ENCODE data around the gene OXLD1. TPM values are rescaled to one million over a fixed set of nuclear protein-coding genes. Genes with fewer than 3 reads are reported as not detected.

OXLD1 gene
- 26.8 and 29.6 TPM in 2 replicates for total RNA-seq

GRCh38 chr17:81666342-81667191 is at the start of gene OXLD1, which contains the start of gene CCDC137:
Gene OXLD1 (minus strand): TSS chr17:81666605. CDS start chr17:81666577, 28 bp downstream.
Gene CCDC137 (plus strand): TSS chr17:81666737. CDS start chr17:81666767, 30 bp downstream.

DNA sequence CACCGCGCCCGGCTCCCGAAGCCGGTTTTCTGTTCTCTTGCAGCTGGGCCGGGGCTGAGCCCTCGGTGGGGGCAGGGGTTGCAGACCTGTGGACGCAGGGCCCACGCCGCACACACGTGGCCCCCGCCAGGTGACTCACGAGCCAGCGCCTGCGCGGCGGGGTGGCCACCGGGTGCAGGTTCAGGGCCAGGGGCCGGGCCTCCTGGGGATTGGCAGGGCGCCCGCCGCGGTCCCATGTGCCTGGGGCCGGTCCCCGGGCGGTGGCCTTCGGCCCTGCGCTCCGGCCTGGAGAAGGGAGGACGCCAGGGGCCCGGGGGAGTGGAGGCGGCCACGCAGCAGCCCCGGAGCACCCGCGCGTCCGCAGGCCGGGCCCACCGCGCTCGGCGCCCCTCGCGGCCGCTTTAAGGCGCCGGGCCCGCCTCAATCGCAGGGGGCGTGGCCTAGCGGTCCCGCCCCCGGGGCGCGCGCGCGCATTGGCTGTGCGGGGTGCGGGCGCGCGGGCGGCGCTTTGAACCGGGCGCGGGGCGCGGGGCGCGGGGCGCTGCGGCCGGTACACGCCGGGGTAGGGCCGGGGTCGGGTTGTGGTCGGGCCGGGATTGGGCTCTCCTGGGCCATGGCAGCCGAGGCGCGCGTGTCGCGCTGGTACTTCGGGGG is 45.5 kb upstream of the OXLD1 start, which contains the start of gene SLC25A10:
Gene SLC25A10, plus strand, starts transcription at position 471 of the 654 bp plus-strand sequence. Its CDS starts 143 bp downstream, at position 614.

DNA sequence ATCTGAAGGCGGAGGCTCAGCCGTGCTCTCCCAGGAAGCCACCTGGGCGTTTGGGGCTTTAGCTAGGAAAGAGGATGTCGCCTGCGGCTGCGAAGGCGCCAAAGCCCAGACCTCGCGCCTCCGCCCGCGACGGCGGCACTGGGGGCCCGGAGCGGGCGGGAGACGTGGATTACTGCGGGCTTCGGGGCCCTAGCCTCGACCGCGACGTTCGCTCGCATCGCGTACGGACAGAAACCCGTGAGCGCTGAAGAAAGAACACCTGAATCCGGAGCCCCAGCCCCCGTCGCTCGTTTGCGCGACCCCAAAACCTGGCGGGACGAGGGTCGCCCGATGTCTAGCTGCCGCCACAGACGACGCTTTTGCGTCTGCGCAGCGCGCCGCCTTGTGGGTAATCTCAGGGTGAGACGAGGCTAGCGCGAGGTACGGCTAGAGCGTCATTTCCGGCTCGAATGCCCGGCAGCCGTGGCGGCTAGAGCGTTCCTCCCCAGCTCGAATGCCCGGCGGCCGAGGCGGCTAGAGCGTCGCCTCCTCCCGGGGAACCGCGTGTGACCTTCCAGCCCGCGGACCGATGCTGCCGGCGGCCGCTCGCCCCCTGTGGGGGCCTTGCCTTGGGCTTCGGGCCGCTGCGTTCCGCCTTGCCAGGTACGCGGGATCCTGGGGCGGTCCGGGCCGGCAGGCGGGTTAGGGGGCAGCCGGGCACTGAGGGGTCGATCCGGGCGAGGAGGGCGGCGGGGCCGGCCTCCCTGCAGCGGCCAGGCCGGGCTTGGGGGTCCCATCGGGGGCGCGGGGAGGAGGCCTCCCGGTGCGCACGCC is 36.7 kb upstream of the OXLD1 start, which contains the start of gene MRPL12:
Gene MRPL12, plus strand, starts transcription at position 434 of the 813 bp plus-strand sequence. Its CDS starts 135 bp downstream, at position 569.

DNA sequence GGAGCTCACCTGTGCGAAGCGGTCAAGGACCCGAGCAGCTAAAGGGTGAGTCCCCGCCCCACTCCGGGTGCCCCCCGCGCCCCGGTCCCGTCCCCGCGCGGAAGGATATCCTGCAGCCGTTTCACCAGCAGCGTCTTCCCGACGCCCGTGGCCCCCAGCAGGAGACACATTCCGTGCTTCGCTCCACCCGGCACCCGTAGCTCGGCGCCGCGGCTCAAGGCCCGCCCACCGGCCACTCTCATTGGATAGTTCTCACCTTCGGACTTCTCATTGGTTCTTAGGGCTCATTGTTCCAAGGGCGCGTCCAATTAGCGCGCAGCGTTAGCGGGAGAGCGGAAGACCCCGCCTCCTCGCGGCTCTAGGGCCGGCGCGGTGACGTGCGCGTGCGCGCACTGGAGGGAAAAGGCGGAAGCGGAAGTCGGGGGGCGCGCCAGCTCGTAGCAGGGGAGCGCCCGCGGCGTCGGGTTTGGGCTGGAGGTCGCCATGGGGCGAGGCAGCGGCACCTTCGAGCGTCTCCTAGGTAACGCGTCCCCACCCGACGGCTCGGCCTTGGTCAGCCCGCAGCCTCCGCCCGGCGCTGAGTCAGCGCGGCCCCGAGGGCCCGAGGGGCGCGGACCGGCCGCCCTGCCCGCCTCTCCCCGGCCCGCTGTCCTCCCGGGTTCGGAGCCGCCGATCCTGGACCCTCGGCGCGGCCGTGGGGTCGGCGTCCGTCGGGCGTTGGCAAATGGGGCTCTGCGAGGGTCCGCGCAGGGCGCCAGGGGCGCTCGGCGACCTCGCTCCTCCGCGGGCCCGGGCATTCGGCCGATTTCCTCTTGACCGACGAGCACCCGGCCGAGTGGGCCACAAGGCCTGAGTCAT is 17.4 kb upstream of the OXLD1 start, which contains the start of the genes ARL16 and HGS:
Gene ARL16, minus strand, starts transcription at position 214 of the 858 bp plus-strand sequence. Its CDS starts 44 bp downstream, at position 170.
Gene HGS, plus strand, starts transcription at position 428 of the 858 bp plus-strand sequence. Its CDS starts 56 bp downstream, at position 484.

DNA sequence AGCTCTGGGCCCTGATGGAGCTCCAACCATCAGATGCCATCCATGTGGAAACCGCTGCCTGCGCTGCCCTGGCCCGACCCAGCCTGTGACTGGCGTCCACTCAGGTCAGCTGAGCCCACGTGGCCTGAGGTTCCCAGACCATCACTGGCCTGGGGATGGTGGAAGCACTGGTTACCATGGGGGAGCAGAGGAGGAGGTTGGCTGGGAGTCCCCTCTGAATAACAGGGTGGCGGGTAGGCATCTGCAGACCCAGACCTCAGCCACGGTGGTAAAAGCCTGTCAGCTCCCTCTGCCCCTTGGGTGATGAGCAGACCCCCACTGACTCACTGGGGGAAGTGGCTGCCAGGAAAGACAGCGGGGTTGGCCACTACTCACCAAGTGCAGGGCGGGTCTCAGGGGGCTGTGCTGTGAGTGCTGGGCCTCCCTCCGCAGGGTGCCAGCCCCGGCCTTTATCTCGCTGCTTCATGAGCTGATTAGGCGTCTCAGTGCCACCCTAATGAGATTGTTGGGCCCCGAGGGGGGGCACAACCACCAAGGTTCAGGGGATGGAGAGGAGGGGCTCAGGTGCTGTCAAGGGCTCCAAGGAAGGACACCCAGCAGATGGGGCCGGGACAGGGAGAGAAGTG is 10.2 kb downstream of the OXLD1 start, which contains the start of gene PDE6G:
Gene PDE6G, minus strand, starts transcription at position 425 of the 626 bp plus-strand sequence. CDS start 3,237 bp downstream, outside the sequence.

DNA sequence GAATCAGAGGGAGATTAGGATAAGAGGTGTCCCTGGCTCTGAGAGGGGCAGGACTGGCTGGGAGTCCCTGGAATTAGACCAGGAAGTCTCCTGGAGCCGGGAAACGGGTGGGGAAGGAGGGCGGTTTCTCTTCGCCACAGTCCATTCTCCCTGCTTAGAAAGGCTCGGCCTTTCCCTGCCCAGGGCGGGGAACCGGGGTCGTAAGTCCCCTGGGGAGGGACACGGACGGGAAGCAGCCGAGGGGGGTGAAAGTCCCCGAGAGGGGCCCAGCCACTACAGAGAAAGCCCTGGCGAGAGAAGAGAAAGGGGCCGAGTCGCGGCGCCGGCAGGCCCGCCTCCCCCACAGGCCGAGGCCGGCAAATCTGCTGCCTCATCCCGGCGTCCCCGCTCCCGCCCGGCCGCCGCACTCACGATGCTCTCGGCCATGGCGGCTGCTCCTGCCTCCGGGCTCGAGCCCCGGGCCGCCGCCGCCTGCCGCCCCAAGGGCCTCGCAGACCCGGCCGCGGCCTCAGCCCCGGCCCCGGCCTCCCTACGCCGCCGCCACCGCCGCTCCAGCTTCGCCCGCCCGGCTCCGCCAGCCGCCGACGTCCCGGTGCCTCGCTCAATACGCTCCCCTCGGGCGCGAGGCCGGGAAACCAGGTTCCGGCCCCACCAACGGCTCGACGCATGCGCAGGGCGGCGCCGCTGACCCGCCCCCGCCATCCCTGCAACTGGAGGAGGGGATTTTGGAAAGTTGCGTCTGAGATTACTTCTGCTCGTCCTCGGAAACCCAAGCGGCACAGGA is 29.7 kb downstream of the OXLD1 start, which contains the start of the genes NPLOC4 and TSPAN10:
Gene NPLOC4, minus strand, starts transcription at position 608 of the 784 bp plus-strand sequence. Its CDS starts 182 bp downstream, at position 426.
Gene TSPAN10, plus strand, starts transcription at position 692 of the 784 bp plus-strand sequence. CDS start 5,217 bp downstream, outside the sequence.

Other genes with a start within 250 kb of the OXLD1 start
- gene ACTG1, start 153.8 kb downstream of the OXLD1 start, total RNA-seq, result 3,173 and 6,668 TPM in 2 replicates
- 0.26 and 0.54 TPM in 2 replicates for gene FSCN2, start 138.2 kb downstream of the OXLD1 start, total RNA-seq
- gene FAAP100, start 114.3 kb downstream of the OXLD1 start, total RNA-seq, result 10.5 and 13.8 TPM in 2 replicates
- gene NPLOC4, start 29.5 kb downstream of the OXLD1 start, total RNA-seq, result 57.2 and 71.2 TPM in 2 replicates
- gene TSPAN10, start 29.4 kb downstream of the OXLD1 start, total RNA-seq, result 0.43 and 0.60 TPM in 2 replicates
- 1.2 and 4.3 TPM in 2 replicates for gene PDE6G, start 10.1 kb downstream of the OXLD1 start, total RNA-seq
- 5.5 and 7.5 TPM in 2 replicates for gene CCDC137, start 132 bp upstream of the OXLD1 start, total RNA-seq
- gene ARL16, start 17.2 kb upstream of the OXLD1 start, total RNA-seq, result 28.1 and 29.0 TPM in 2 replicates
- 35.8 and 39.4 TPM in 2 replicates for gene HGS, start 17.4 kb upstream of the OXLD1 start, total RNA-seq
- gene MRPL12, start 36.8 kb upstream of the OXLD1 start, total RNA-seq, result 6.6 and 7.0 TPM in 2 replicates
- gene SLC25A10, start 45.7 kb upstream of the OXLD1 start, total RNA-seq, result 6.6 and 7.7 TPM in 2 replicates
- gene GCGR, start 137.5 kb upstream of the OXLD1 start, total RNA-seq, result not detected in 2 replicates
- gene MCRIP1, start 166.7 kb upstream of the OXLD1 start, total RNA-seq, result 112 and 134 TPM in 2 replicates
- not detected in 2 replicates for gene PPP1R27, start 168.4 kb upstream of the OXLD1 start, total RNA-seq
- gene P4HB, start 193.9 kb upstream of the OXLD1 start, total RNA-seq, result 517 and 746 TPM in 2 replicates
- gene ARHGDIA, start 204.7 kb upstream of the OXLD1 start, total RNA-seq, result 99.4 and 99.5 TPM in 2 replicates
- 126 and 127 TPM in 2 replicates for gene ALYREF, start 225.0 kb upstream of the OXLD1 start, total RNA-seq
- gene ANAPC11, start 225.1 kb upstream of the OXLD1 start, total RNA-seq, result 87.0 and 103 TPM in 2 replicates
- 0.09 and 0.11 TPM in 2 replicates for gene NPB, start 235.6 kb upstream of the OXLD1 start, total RNA-seq
- gene PCYT2, start 244.8 kb upstream of the OXLD1 start, total RNA-seq, result 18.2 and 25.2 TPM in 2 replicates